Renal cortex interstitium (tissue), 11 donors: ENCODE data around the gene LRRC4C. TPM values are rescaled to one million over a fixed set of nuclear protein-coding genes. Genes with fewer than 3 reads are reported as not detected.

Source experiments
- DNase-seq, 11 donors: peaks; one replicate each; pipeline ENCODE4 v3.0.0-alpha.2; 2013; ENCODE audit warnings: low read depth in 9 of 11, low spot score in 4 of 11; ENCODE audit errors: extremely low read depth in 1 of 11
- polyA plus RNA-seq, 3 donors: library from polyadenylated mRNA; unstranded; fragments of 120-200 nt; gene quantifications; one replicate each; pipeline ENCODE4 v1.2.1, GENCODE V29; 2013; ENCODE audit not compliant: insufficient read length in 3 of 3

Gene LRRC4C
- polyA plus RNA-seq, 3 donors: 12.7 to 17.1 (median 13.0) TPM

GRCh38 chr11:40315122-40315521, 1144.3 kb downstream of the LRRC4C start:
- no peak for DNase-seq

GRCh38 chr11:40314327-40314726, 1145.1 kb downstream of the LRRC4C start:
- no peak for DNase-seq

GRCh38 chr11:40306938-40307548, 1152.4 kb downstream of the LRRC4C start:
- no peak for DNase-seq

GRCh38 chr11:40302669-40303068, 1156.8 kb downstream of the LRRC4C start:
- DNase-seq: no peak

GRCh38 chr11:40295466-40295865, 1164.0 kb downstream of the LRRC4C start:
- DNase-seq: no peak

GRCh38 chr11:40294741-40295140, 1164.7 kb downstream of the LRRC4C start:
- DNase-seq: no peak

- DNase-seq: no peak
Measured at GRCh38 chr11:40294349-40294735, 1165.1 kb downstream of the LRRC4C start.

GRCh38 chr11:40293655-40294348, 1165.7 kb downstream of the LRRC4C start:
- DNase-seq: peak; percentile 78 to 92 (median 87)

- DNase-seq: no peak
Measured at GRCh38 chr11:40292721-40293508, 1166.5 kb downstream of the LRRC4C start.

- no peak for DNase-seq
Measured at GRCh38 chr11:40291741-40292140, 1167.7 kb downstream of the LRRC4C start.

GRCh38 chr11:40291329-40291728, 1168.1 kb downstream of the LRRC4C start:
- DNase-seq: no peak

GRCh38 chr11:40290171-40290631, 1169.3 kb downstream of the LRRC4C start:
- no peak for DNase-seq

GRCh38 chr11:40289370-40289769, 1170.1 kb downstream of the LRRC4C start:
- no peak for DNase-seq

- DNase-seq: no peak
Measured at GRCh38 chr11:40287916-40288803, 1171.3 kb downstream of the LRRC4C start.

- DNase-seq: no peak
Measured at GRCh38 chr11:40286137-40286536, 1173.3 kb downstream of the LRRC4C start.

GRCh38 chr11:40285558-40285957, 1173.9 kb downstream of the LRRC4C start:
- DNase-seq: no peak

GRCh38 chr11:40281052-40281580, 1178.3 kb downstream of the LRRC4C start:
- DNase-seq: no peak

- no peak for DNase-seq
Measured at GRCh38 chr11:40280159-40281051, 1179.0 kb downstream of the LRRC4C start.
